Measurements from ENCODE around the gene EFCAB6. TPM values are rescaled to one million over a fixed set of nuclear protein-coding genes. Genes with fewer than 3 reads are reported as not detected.

Gene EFCAB6
- total RNA-seq, 1 experiment from 2014 or later: 0.40 TPM

- ChIA-PET POLR2A (no interaction called here), CTCF (interaction anchor here (0.6 kb wide), 1 partner anchor 109 kb away, joined by 3 read pairs; the partner anchor contains the start of gene SAMM50)
- no peak overlapping the region for H3K4me3 Mint-ChIP-seq (ENCODE audit: unreplicated experiment)
- H3K27me3 Mint-ChIP-seq (ENCODE audit: insufficient read depth, unreplicated experiment): peaks cover 47% of the 10 kb centered on the region
- no TSS peak for BruUV-seq (replicated peaks)
- no peaks in the 10 kb centered on the region for H3K4me1 Mint-ChIP-seq (ENCODE audit: insufficient read depth, unreplicated experiment)
- H3K9me3 Mint-ChIP-seq (ENCODE audit: unreplicated experiment): no peaks in the 10 kb centered on the region
- intact Hi-C loops (cut with micrococcal nuclease): no loop called here
- H3K36me3 Mint-ChIP-seq (ENCODE audit: insufficient read depth, unreplicated experiment): no peaks in the 10 kb centered on the region
- no peak for DNase-seq (ENCODE audit: unreplicated experiment)
- TF ChIP-seq CTCF (IDR thresholded peaks at IDR 0.05; ENCODE audit: unreplicated experiment): no peak
- H3K27ac Mint-ChIP-seq (ENCODE audit: low read depth, unreplicated experiment): no peak overlapping the region
Observed at GRCh38 chr22:43845981-43846380, 33.9 kb upstream of the EFCAB6 start.

- H3K9me3 Mint-ChIP-seq (ENCODE audit: unreplicated experiment): no peaks in the 10 kb centered on the region
- no peak for DNase-seq (ENCODE audit: unreplicated experiment)
- no peaks in the 10 kb centered on the region for H3K36me3 Mint-ChIP-seq (ENCODE audit: insufficient read depth, unreplicated experiment)
- BruUV-seq (replicated peaks): no TSS peak
- peaks cover 35% of the 10 kb centered on the region for H3K27me3 Mint-ChIP-seq (ENCODE audit: insufficient read depth, unreplicated experiment)
- ChIA-PET POLR2A (no interaction called here), CTCF (no interaction called here)
- no peak overlapping the region for H3K4me3 Mint-ChIP-seq (ENCODE audit: unreplicated experiment)
- intact Hi-C loops (cut with micrococcal nuclease): no loop called here
- TF ChIP-seq CTCF (IDR thresholded peaks at IDR 0.05; ENCODE audit: unreplicated experiment): no peak
- H3K4me1 Mint-ChIP-seq (ENCODE audit: insufficient read depth, unreplicated experiment): no peaks in the 10 kb centered on the region
- no peak overlapping the region for H3K27ac Mint-ChIP-seq (ENCODE audit: low read depth, unreplicated experiment)
Observed at GRCh38 chr22:43844560-43845545, 32.7 kb upstream of the EFCAB6 start.

GRCh38 chr22:43843783-43844530 lies 31.9 kb upstream of the EFCAB6 start:
- intact Hi-C loops (cut with micrococcal nuclease): no loop called here
- no peak for DNase-seq (ENCODE audit: unreplicated experiment)
- Mint-ChIP-seq H3K27me3 (ENCODE audit: insufficient read depth, unreplicated experiment) (peaks cover 26% of the 10 kb centered on the region), H3K27ac (ENCODE audit: low read depth, unreplicated experiment) (no peak overlapping the region), H3K36me3 (ENCODE audit: insufficient read depth, unreplicated experiment) (no peaks in the 10 kb centered on the region), H3K4me1 (ENCODE audit: insufficient read depth, unreplicated experiment) (no peaks in the 10 kb centered on the region), H3K4me3 (ENCODE audit: unreplicated experiment) (no peak overlapping the region), H3K9me3 (ENCODE audit: unreplicated experiment) (no peaks in the 10 kb centered on the region)
- POLR2A ChIA-PET: no interaction called here
- BruUV-seq (replicated peaks): no TSS peak
- TF ChIP-seq CTCF (IDR thresholded peaks at IDR 0.05; ENCODE audit: unreplicated experiment): no peak
- CTCF ChIA-PET: no interaction called here

- ChIA-PET POLR2A (no interaction called here), CTCF (interaction anchor here (0.6 to 1.9 kb wide), 2 partner anchors 15 to 22 kb away, joined by 3 to 4 read pairs; no protein-coding TSS in a partner anchor)
- intact Hi-C loops (cut with micrococcal nuclease): no loop called here
Observed at GRCh38 chr22:43841742-43842141, 29.6 kb upstream of the EFCAB6 start.

More at GRCh38 chr22:43841742-43842141, 29.6 kb upstream of the EFCAB6 start:
- Mint-ChIP-seq H3K4me3 (ENCODE audit: unreplicated experiment) (no peak overlapping the region), H3K4me1 (ENCODE audit: insufficient read depth, unreplicated experiment) (no peaks in the 10 kb centered on the region), H3K27me3 (ENCODE audit: insufficient read depth, unreplicated experiment) (peaks cover 20% of the 10 kb centered on the region), H3K36me3 (ENCODE audit: insufficient read depth, unreplicated experiment) (no peaks in the 10 kb centered on the region), H3K9me3 (ENCODE audit: unreplicated experiment) (no peaks in the 10 kb centered on the region), H3K27ac (ENCODE audit: low read depth, unreplicated experiment) (no peak overlapping the region)
- DNase-seq (ENCODE audit: unreplicated experiment): no peak
- TF ChIP-seq CTCF (IDR thresholded peaks at IDR 0.05; ENCODE audit: unreplicated experiment): no peak
- no TSS peak for BruUV-seq (replicated peaks)

All from MCF 10A (cell line).